Ectodermal cell (in vitro differentiated cells): ENCODE measurements around the gene SMIM3.

Source experiments
- H3K27ac ChIP-seq: 2 replicates; pipeline ENCODE4 v1.7.0; 2013; ENCODE audit warnings: mild to moderate bottlenecking, low read depth, low read length; ENCODE audit not compliant: insufficient read depth, poor library complexity, severe bottlenecking
- H3K27me3 ChIP-seq: 2 replicates; pipeline ENCODE4 v1.7.0; 2013; ENCODE audit warnings: mild to moderate bottlenecking, low read length; ENCODE audit not compliant: insufficient read depth, control insufficient read depth, poor library complexity, severe bottlenecking
- H3K36me3 ChIP-seq: one replicate; pipeline ENCODE4 v1.7.0; 2013; ENCODE audit warnings: low read length; ENCODE audit not compliant: control insufficient read depth, insufficient read depth
- H3K4me1 ChIP-seq: one replicate; pipeline ENCODE4 v1.7.0; 2013; ENCODE audit warnings: low read length; ENCODE audit not compliant: control insufficient read depth, insufficient read depth
- H3K4me3 ChIP-seq: 2 replicates; pipeline ENCODE4 v1.7.0; 2013; ENCODE audit warnings: low read depth, low read length, control low read depth; ENCODE audit not compliant: insufficient read depth
- H3K9me3 ChIP-seq: 2 replicates; pipeline ENCODE4 v1.7.0; 2013; ENCODE audit warnings: mild to moderate bottlenecking, low read length, moderate library complexity; ENCODE audit not compliant: control insufficient read depth
- WGBS, 2 experiments: methylation state at CpG; one replicate each; pipeline ENCODE4 v1.1.7; 2013; ENCODE audit warnings: missing lambda C conversion rate in 2 of 2; 5-methylcytosine and 5-hydroxymethylcytosine counted together

SMIM3 gene

DNA sequence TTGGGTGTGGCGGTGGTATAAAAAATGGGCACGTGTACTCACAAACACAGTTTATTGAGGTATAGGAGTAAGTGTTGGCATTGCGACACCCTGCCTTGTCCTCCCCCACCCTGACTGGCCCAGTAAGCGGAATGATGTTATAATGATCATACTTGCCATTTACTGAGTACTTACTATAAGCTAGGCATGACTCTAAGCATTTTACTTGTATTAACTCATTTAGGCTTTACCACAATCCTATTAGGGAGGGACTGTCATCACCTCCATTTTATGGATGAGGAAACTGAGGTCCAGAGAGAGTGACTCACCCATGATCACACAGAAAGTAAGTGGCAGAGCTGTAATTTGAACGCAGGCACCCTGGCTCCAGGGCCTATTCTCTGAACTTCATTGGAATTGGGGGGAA, 2.3 kb downstream of the SMIM3 start:
- H3K36me3 ChIP-seq = no peaks in the 10 kb centered on the region
- peaks cover 5% of the 10 kb centered on the region for H3K4me1 ChIP-seq
- H3K4me3 ChIP-seq = no peak overlapping the region
- WGBS, 2 experiments = 80 to 83% methylated on average over 4 to 5 of the region's 5 CpGs
- no peaks in the 10 kb centered on the region for H3K9me3 ChIP-seq
- no peak overlapping the region for H3K27ac ChIP-seq
- H3K27me3 ChIP-seq = no peaks in the 10 kb centered on the region

DNA sequence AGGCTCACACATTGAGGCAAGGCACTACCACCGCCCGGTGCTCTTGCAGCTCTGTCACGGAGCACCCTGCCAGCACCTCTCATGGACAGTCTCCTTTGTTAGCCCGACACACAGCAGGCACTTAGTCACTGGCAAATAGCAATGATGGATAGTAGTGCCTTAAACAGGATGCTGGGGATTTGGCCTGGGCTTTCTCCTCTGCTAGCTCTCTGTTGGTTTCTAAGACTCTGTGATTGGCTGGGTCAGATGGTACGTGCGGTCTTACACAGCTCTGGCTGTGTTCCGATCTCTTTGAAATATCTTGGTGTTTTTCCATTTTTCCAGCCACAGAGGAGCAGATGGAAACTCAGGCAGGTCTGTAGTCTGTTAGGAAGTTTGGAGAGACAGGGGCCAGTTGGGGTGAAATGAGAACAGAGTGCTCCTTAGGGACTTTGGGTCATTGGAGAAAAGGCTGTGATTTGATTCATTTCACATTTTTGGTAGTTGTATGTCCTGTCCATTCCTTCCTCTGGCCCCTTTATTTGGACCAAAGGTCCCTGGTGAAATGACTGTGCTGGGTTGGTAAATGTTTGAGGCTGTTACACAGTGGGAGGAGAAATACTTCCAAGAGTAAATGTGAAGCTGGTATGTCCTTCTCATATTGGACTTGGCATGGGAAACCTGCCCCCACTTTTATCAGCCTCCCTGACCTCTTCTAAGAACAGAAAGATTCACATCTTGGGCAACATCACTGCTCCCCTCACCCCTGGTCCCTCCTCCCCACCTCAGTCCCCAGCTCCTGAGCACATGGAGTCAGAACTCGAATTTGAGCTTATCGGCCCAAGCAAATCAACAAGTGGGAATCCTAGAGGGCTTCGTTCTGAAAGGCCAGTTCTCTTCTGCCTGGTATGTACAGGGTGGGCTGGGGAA, 3.4 kb downstream of the SMIM3 start:
- Histone ChIP-seq H3K27me3 (no peaks in the 10 kb centered on the region), H3K36me3 (no peaks in the 10 kb centered on the region), H3K4me3 (no peak overlapping the region), H3K9me3 (no peaks in the 10 kb centered on the region), H3K27ac (no peak overlapping the region), H3K4me1 (peaks cover 5% of the 10 kb centered on the region)
- 57 to 59% methylated on average over 10 of the region's 10 CpGs for WGBS, 2 experiments

DNA sequence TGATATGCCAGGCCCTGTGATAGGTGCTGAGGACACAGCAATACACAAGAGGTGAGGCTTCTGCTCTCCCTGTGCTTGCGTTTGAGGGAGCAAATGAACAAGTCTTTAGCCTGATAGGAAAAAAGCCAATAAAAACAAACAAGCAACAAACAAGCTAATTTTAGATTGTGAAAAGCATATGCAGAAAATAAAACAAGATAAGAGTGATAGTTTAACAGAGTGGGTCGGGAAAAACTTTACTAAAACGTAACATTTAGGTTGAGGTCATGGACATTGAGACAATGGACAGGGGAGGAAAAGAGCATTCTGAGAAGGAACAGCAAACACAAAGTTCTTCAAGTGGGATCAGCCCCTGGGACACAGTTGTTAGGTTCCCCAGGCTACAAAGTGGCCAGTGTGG, 4.3 kb downstream of the SMIM3 start:
- Histone ChIP-seq H3K4me1 (peaks cover 5% of the 10 kb centered on the region), H3K4me3 (no peak overlapping the region)

DNA sequence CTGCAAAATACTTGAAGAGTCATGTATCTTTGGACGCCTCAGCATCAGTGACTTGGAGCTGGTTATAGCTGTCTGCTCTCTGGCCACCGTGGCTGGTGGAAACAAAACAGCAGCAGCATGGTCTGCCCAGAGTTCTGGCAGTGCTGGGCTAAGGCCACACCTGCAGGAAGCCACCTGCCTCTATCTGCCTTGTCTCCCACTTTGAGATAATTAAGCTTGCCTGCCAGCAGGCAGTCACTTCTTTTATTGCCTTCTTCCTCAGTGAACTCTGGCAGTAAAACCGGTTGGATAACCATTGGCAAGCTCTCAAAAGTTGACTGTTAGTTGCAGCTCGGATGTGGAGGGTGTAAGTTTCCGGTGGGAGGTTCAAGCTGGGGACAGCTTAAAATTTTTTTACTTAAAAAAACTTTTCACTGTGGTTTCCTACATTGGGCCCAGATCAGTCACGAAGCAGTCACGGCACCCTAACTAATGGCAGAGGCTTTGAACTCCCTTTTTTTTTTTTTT, 4.9 kb downstream of the SMIM3 start:
- no peak overlapping the region for H3K27ac ChIP-seq
- no peaks in the 10 kb centered on the region for H3K9me3 ChIP-seq
- no peak overlapping the region for H3K4me3 ChIP-seq
- 69 to 71% methylated on average over 7 of the region's 7 CpGs for WGBS, 2 experiments
- no peaks in the 10 kb centered on the region for H3K36me3 ChIP-seq
- H3K4me1 ChIP-seq = peaks cover 5% of the 10 kb centered on the region
- H3K27me3 ChIP-seq = no peaks in the 10 kb centered on the region

More for the DNA sequence above, 4.3 kb downstream of the SMIM3 start:
- 94 to 97% methylated on average over 3 of the region's 3 CpGs for WGBS, 2 experiments
- H3K36me3 ChIP-seq = no peaks in the 10 kb centered on the region
- no peaks in the 10 kb centered on the region for H3K9me3 ChIP-seq
- H3K27me3 ChIP-seq = no peaks in the 10 kb centered on the region
- no peak overlapping the region for H3K27ac ChIP-seq

DNA sequence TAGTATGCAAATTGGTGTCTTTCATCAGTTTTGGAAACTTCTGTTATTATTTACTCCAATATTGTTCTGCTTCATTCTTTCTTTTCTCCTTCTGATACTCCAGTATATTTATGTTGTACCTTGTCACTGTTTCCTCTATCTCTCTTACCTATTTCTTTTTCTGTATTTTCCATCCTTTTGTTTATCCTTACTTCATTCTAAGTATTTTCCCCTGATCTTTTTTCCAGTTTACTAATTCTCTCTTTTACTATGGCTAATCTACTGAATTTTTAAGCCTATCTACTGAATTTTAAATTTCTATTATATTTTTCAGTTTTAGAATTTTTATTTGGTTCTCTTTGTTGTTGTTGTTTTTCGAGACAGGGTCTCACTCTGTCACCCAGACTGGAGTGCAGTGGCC, 7.4 kb downstream of the SMIM3 start:
- no peak overlapping the region for H3K27ac ChIP-seq
- peaks cover 5% of the 10 kb centered on the region for H3K4me1 ChIP-seq
- no peaks in the 10 kb centered on the region for H3K27me3 ChIP-seq
- H3K9me3 ChIP-seq = no peaks in the 10 kb centered on the region
- WGBS, 2 experiments = 56 to 100% methylated on average over 1 of the region's 1 CpG
- no peaks in the 10 kb centered on the region for H3K36me3 ChIP-seq
- H3K4me3 ChIP-seq = no peak overlapping the region

DNA sequence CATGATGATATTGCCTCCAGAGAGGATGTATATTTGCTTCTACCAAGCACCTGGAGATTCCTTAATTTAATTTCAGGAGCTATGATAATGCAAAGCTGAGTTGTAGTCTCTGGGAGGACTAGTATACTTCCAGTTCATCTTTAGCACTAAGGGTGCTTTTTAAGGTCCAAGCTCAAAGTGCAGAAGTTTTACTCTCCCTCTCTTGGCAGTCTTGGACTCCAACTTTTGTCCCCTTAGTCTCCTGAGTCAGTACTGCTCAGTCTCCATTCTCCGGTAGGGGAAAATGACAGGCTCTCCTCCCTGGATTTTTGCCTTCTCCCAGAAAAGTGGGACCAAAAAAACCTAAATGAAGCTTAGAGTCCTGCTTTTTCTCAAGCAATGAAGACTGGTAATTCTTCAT, 8.3 kb downstream of the SMIM3 start:
- Histone ChIP-seq H3K9me3 (no peaks in the 10 kb centered on the region), H3K4me1 (peaks cover 4% of the 10 kb centered on the region), H3K27me3 (no peaks in the 10 kb centered on the region), H3K36me3 (no peaks in the 10 kb centered on the region), H3K27ac (no peak overlapping the region), H3K4me3 (no peak overlapping the region)
- 95 to 97% methylated on average over 1 of the region's 1 CpG for WGBS, 2 experiments

DNA sequence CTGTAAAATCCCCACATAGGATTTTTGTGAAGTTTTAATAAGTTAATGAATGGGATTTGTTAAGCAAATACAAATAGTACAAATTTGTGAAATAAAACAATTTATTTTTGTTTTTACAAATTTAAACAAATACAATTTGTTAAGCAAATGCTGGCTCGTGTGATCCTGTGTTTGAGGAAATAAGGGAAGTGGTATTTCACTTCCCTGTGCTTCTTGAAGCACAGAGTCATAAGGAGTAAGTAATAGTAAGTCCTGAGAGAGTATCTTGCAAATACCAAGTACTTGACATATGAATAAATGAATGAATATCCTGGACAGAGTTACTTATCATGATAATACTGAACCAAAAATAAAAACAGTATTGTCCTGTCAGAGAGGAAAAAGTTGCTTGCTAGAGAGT, 9.1 kb downstream of the SMIM3 start:
- H3K27me3 ChIP-seq = no peaks in the 10 kb centered on the region
- H3K36me3 ChIP-seq = no peaks in the 10 kb centered on the region
- 87% methylated on average over 1 of the region's 1 CpG; no CpG with 5 or more reads in 1 of the 2 experiments for WGBS, 2 experiments
- no peak overlapping the region for H3K4me3 ChIP-seq
- no peaks in the 10 kb centered on the region for H3K4me1 ChIP-seq
- H3K9me3 ChIP-seq = no peaks in the 10 kb centered on the region
- no peak overlapping the region for H3K27ac ChIP-seq

DNA sequence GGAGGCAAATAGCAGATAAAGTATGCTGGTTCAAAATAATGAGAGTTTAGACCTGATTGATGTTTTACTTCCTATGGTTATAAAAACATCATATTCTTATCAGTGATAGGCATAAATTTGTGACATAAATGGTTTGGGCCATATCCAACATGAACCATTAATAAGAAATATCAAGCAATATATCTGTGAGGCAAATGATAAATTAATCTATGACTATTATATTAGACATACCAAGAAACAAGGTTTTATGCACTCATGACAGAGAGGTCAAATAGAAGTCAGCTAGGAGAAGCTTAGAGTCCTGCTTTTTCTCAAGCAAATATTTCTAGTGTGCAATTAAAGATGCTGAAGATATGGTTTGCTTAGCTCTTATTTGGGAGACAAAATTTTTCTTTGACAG, 10.4 kb downstream of the SMIM3 start:
- H3K4me1 ChIP-seq = no peaks in the 10 kb centered on the region
- no peak overlapping the region for H3K27ac ChIP-seq
- no peak overlapping the region for H3K4me3 ChIP-seq

DNA sequence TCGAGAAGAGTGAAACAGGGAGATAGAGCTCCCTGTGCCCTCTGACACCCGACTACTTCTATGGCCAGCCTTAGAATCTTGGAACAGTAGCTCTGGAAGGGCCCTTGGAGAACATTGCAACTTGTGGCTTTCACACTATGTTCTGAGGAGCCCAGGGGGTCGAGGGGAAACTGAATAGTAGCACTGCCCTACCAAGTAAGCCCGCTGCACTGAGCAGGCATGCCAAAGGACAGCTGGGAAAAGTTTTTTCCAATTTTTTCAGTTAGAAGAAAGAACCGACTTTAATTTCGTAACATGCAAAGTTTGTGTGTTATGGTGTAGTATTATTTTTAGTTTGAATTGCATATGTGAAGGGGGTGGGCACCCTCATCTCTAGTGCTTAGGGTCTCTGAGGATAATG, 10.9 kb downstream of the SMIM3 start:
- H3K36me3 ChIP-seq = no peaks in the 10 kb centered on the region
- no peak overlapping the region for H3K4me3 ChIP-seq
- H3K27ac ChIP-seq = no peak overlapping the region
- 75 to 81% methylated on average over 6 of the region's 6 CpGs for WGBS, 2 experiments
- H3K4me1 ChIP-seq = no peaks in the 10 kb centered on the region
- no peaks in the 10 kb centered on the region for H3K27me3 ChIP-seq
- no peaks in the 10 kb centered on the region for H3K9me3 ChIP-seq

More for the DNA sequence above, 10.4 kb downstream of the SMIM3 start:
- Histone ChIP-seq H3K9me3 (no peaks in the 10 kb centered on the region), H3K36me3 (no peaks in the 10 kb centered on the region), H3K27me3 (no peaks in the 10 kb centered on the region)

DNA sequence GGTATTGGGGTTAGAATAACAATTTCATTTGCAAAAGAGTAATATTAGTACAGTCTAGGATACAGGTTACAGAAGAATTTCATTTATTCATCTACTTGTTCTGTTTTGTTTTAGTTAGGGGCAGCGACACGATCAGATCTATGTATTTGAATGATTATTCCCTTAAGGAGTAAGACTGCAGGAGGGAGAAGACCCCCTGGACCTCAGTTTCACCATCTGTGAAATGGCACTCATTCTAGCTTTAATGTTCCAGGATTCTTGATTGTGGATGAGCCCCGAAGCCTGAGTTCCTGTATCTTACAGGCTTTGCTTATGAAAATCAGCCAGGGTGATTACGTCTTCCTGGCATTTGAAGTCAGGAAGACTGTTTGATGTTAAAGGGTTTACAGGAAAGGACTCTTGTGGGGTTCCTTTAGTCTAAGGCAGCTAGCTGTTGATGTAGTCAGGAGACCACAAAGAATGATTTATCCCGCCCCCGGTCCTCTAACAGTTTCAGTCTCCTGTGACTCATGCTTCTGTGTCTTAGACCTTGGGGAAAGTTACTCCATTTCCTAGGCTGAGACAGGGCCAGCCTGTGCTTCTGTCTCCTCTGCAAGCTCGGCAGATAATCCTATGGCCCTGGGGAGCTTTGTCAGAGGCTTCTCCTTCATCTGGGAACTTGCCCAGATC, 11.5 kb downstream of the SMIM3 start:
- Histone ChIP-seq H3K9me3 (no peaks in the 10 kb centered on the region), H3K4me1 (no peaks in the 10 kb centered on the region), H3K27ac (no peak overlapping the region), H3K4me3 (no peak overlapping the region), H3K36me3 (no peaks in the 10 kb centered on the region), H3K27me3 (no peaks in the 10 kb centered on the region)
- WGBS, 2 experiments = 71 to 74% methylated on average over 7 of the region's 7 CpGs
